Naive thymus-derived CD4-positive, alpha-beta T cell (primary cell): Measurements from ENCODE around the gene GTF2B. TPM values are rescaled to one million over a fixed set of nuclear protein-coding genes. Genes with fewer than 3 reads are reported as not detected.

Experiments used
- ATAC-seq: fragments of 150-1000 bp; cut with Tn5 transposase; 2 replicates; pipeline ENCODE4 v1.10.0; 2021; ENCODE audit warnings: mild to moderate bottlenecking, moderate library complexity
- CTCF ChIA-PET: fragments of 350-600 bp; sonication (Branson Sonifier 250); formaldehyde crosslinking; loops from one replicate; lab custom pipeline; 2021; ENCODE audit warnings: antibody characterized with exemption; lab: Charles Lee
- POLR2A ChIA-PET: fragments of 350-600 bp; sonication (Branson Sonifier 250); formaldehyde crosslinking; loops from one replicate; lab custom pipeline; 2021; ENCODE audit warnings: antibody characterized with exemption, inconsistent platforms; lab: Charles Lee
- DNase-seq, 9 donors: peaks; one replicate each; pipeline versions ENCODE4 v3.0.0 to v3.0.0-alpha.2; 2020 to 2022; ENCODE audit warnings: mixed read lengths in 1 of 9
- H3K27ac ChIP-seq: one replicate; pipeline ENCODE4 v1.7.0; 2013; ENCODE audit warnings: mild to moderate bottlenecking, low read depth, low read length, moderate library complexity
- H3K27me3 ChIP-seq, 2 donors: one replicate each; pipeline ENCODE4 v1.7.0; 2013; ENCODE audit warnings: low read length in 2 of 2, mild to moderate bottlenecking in 2 of 2, moderate library complexity in 2 of 2; ENCODE audit not compliant: control insufficient read depth in 2 of 2, insufficient read depth in 2 of 2
- H3K36me3 ChIP-seq, 3 experiments: 1 replicate in 2 of 3; 2 replicates in 1 of 3; pipeline ENCODE4 v1.7.0; 2013; ENCODE audit warnings: low read length in 3 of 3, mild to moderate bottlenecking in 3 of 3, moderate library complexity in 1 of 3; ENCODE audit not compliant: insufficient read depth in 3 of 3, control insufficient read depth in 2 of 3
- H3K4me1 ChIP-seq, 2 donors: one replicate each; pipeline ENCODE4 v1.7.0; 2013; ENCODE audit warnings: low read length in 2 of 2, mild to moderate bottlenecking in 2 of 2, moderate library complexity in 1 of 2; ENCODE audit not compliant: control insufficient read depth in 2 of 2, insufficient read depth in 2 of 2
- H3K4me3 ChIP-seq: 2 replicates; pipeline ENCODE4 v1.7.0; 2013; ENCODE audit warnings: mild to moderate bottlenecking, low read length
- H3K9me3 ChIP-seq, 3 experiments: 1 replicate in 2 of 3; 2 replicates in 1 of 3; pipeline ENCODE4 v1.7.0; 2013; ENCODE audit warnings: low read length in 3 of 3; ENCODE audit not compliant: control insufficient read depth in 2 of 3
- H3K27ac Mint-ChIP-seq, 9 donors: one replicate each; pipeline ENCODE4 v1.8.0; 2020 to 2022; ENCODE audit warnings: mixed read lengths in 9 of 9, mild to moderate bottlenecking in 8 of 9, moderate library complexity in 5 of 9, inconsistent platforms in 2 of 9
- H3K27me3 Mint-ChIP-seq, 5 donors: one replicate each; pipeline ENCODE4 v1.8.0; 2021 to 2022; ENCODE audit warnings: mixed read lengths in 5 of 5, mild to moderate bottlenecking in 1 of 5
- H3K36me3 Mint-ChIP-seq, 5 donors: one replicate each; pipeline ENCODE4 v1.8.0; 2020 to 2022; ENCODE audit warnings: mixed read lengths in 5 of 5, mild to moderate bottlenecking in 3 of 5, inconsistent platforms in 1 of 5
- H3K4me1 Mint-ChIP-seq, 7 donors: one replicate each; pipeline ENCODE4 v1.8.0; 2020 to 2022; ENCODE audit warnings: mixed read lengths in 7 of 7, mild to moderate bottlenecking in 3 of 7, inconsistent platforms in 1 of 7
- H3K4me3 Mint-ChIP-seq, 10 donors: one replicate each; pipeline ENCODE4 v1.8.0; 2020 to 2022; ENCODE audit warnings: mild to moderate bottlenecking in 10 of 10, mixed read lengths in 10 of 10, moderate library complexity in 6 of 10, inconsistent platforms in 2 of 10
- H3K9me3 Mint-ChIP-seq, 11 donors: one replicate each; pipeline ENCODE4 v1.8.0; 2020 to 2022; ENCODE audit warnings: mixed read lengths in 11 of 11, mild to moderate bottlenecking in 4 of 11, inconsistent platforms in 1 of 11, moderate library complexity in 1 of 11
- intact Hi-C, 2 donors: fragments of 100-400 bp; cut with micrococcal nuclease; formaldehyde crosslinking; loops; one replicate each; pipeline ENCODE4 v1.15.1; 2023
- polyA plus RNA-seq, 2 donors: library from polyadenylated mRNA; unstranded; fragments of 300-500 nt; fragmentation: Illumina TruSeq; gene quantifications; one replicate each; pipeline ENCODE4 v1.2.3, GENCODE V29; 2021
- total RNA-seq, 6 experiments: library from RNA in 5 of 6; stranded (reverse) in 5 of 6; gene quantifications; 1 replicate in 5 of 6; 2 replicates in 1 of 6; pipeline ENCODE4 v1.2.3 and lab custom pipeline; 2021 to 2026

The GTF2B gene
- total and polyA plus RNA-seq, 7 experiments from 2014 or later = 41.3 to 88.4 (median 49.5) TPM

DNA sequence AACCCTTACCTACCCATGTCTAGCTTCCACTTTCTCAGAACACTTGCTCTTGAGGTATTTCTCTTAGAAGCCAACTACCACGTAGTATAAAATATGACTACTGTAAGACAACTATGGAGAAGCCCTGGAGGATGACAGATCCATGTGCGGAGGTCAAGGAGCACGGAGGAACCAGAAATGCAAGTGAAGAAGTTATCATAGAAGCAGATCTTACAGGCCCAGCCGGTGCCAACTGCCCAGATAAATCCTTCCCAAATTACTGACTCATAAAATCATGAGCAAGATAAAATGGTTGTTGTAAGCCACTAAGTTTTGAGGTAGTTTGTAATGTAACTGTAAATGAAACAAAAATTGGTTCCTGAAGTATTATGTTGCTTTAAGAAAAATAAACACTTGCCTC is 12.6 kb downstream of the GTF2B start:
- Histone ChIP-seq H3K9me3 (no peaks in the 10 kb centered on the region), H3K27me3 (no peaks in the 10 kb centered on the region), H3K4me3 (no peak overlapping the region), H3K27ac (no peak overlapping the region), H3K4me1 (peaks cover 11 to 13% of the 10 kb centered on the region in 2 donors), H3K36me3 (peaks cover 0 to 31% (median 5%) of the 10 kb centered on the region in 3 experiments)
- Mint-ChIP-seq H3K36me3 (peaks cover 0 to 17% (median 5%) of the 10 kb centered on the region in 5 donors), H3K4me3 (peak overlapping the region in 1 of 10 donors; percentile 14), H3K4me1 (peaks cover 29 to 70% (median 67%) of the 10 kb centered on the region in 7 donors), H3K9me3 (no peaks in the 10 kb centered on the region), H3K27me3 (no peaks in the 10 kb centered on the region), H3K27ac (peak overlapping the region in 7 of 9 donors; percentile 1 to 63 (median 11))
- DNase-seq (no peak), ATAC-seq (no peak)
- ChIA-PET POLR2A (interaction anchor here (2.8 kb wide), 1 partner anchor 12 kb away, joined by 18 read pairs; the partner anchor contains the start of gene GTF2B), CTCF (interaction anchor here (0.8 to 2.4 kb wide), 4 partner anchors 220 to 223 kb away, joined by 3 to 15 read pairs (median 6); no protein-coding TSS in a partner anchor)
- intact Hi-C loops = loop anchor here (1.0 to 5.0 kb wide), 3 partner anchors 13 to 271 kb away; partner anchors contain the start of gene GTF2B (in 1 of the 2)

DNA sequence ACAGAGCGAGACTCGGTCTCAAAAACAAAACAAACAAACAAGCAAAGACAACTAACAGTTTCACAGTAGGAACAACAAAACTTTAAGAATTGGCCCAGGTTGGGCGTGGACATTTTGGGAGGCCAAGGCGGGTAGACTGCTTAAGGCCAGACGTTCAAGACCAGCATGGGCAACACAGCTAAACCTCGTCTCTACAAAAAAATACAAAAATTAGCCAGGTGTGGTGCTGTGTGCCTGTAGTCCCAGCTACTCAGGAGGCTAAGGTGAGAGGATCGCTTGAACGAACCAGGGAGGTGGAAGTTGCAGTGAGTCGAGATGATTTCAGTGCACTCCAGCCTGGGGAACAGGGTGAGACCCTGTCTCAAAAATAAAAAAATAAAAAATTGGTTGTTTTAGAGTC is 13.5 kb downstream of the GTF2B start:
- no peak for DNase-seq
- Mint-ChIP-seq H3K4me1 (peaks cover 27 to 67% (median 64%) of the 10 kb centered on the region in 7 donors), H3K4me3 (peak overlapping the region in 1 of 10 donors; percentile 23), H3K36me3 (peaks cover 0 to 17% (median 5%) of the 10 kb centered on the region in 5 donors), H3K27me3 (no peaks in the 10 kb centered on the region), H3K9me3 (no peaks in the 10 kb centered on the region), H3K27ac (peak overlapping the region in 1 of 9 donors; percentile 38)
- Histone ChIP-seq H3K4me3 (no peak overlapping the region), H3K27me3 (no peaks in the 10 kb centered on the region), H3K36me3 (peaks cover 0 to 25% (median 5%) of the 10 kb centered on the region in 3 experiments), H3K9me3 (no peaks in the 10 kb centered on the region), H3K4me1 (peaks cover 5 to 13% of the 10 kb centered on the region in 2 donors), H3K27ac (no peak overlapping the region)
- ChIA-PET CTCF (interaction anchor here (0.9 to 3.1 kb wide), 7 partner anchors 9 to 223 kb away, joined by 3 to 19 read pairs (median 7); no protein-coding TSS in a partner anchor), POLR2A (interaction anchor here (0.6 to 2.8 kb wide), 2 partner anchors 13 to 640 kb away, joined by 3 to 18 read pairs; partner anchors contain the start of gene GTF2B)
- no peak for ATAC-seq
- intact Hi-C loops = loop anchor here (1.0 to 5.0 kb wide), 8 partner anchors 10 to 271 kb away; partner anchors contain the start of gene GTF2B (in 1 of the 2)

DNA sequence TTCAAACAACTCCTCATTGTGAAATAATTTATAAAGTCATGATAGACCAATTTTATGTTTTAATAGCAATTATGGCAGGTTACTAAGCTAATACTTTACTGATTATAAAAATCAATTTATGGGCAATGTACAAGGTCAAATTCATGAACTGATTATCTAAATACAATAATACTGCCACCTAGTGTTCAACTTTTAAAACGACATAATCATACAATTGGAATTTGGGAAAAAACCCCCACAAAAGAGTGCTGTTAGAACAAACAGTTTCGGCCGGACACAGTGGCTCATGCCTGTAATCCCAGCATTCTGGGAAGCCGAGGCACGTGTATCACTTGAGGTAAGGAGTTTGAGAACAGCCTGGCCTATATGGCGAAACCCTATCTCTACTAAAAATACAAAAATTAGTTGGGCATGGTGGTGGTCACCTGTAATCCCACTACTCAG is 14.0 kb downstream of the GTF2B start:
- Histone ChIP-seq H3K4me3 (no peak overlapping the region), H3K27ac (no peak overlapping the region), H3K4me1 (peaks cover 3 to 13% of the 10 kb centered on the region in 2 donors), H3K36me3 (peaks cover 0 to 21% (median 5%) of the 10 kb centered on the region in 3 experiments), H3K9me3 (no peaks in the 10 kb centered on the region), H3K27me3 (no peaks in the 10 kb centered on the region)
- ChIA-PET CTCF (interaction anchor here (0.7 to 3.1 kb wide), 9 partner anchors 9 to 222 kb away, joined by 3 to 19 read pairs (median 6); no protein-coding TSS in a partner anchor), POLR2A (interaction anchor here (0.9 to 2.8 kb wide), 2 partner anchors 14 to 16 kb away, joined by 3 to 18 read pairs; partner anchors contain the start of gene GTF2B)
- ATAC-seq (peak; percentile 45), DNase-seq (peak in 5 of 9 donors; percentile 7 to 35 (median 24))
- Mint-ChIP-seq H3K36me3 (peaks cover 0 to 16% (median 4%) of the 10 kb centered on the region in 5 donors), H3K27ac (peak overlapping the region in 2 of 9 donors; percentile 38 to 64), H3K4me1 (peaks cover 28 to 67% (median 64%) of the 10 kb centered on the region in 7 donors), H3K27me3 (no peaks in the 10 kb centered on the region), H3K9me3 (no peaks in the 10 kb centered on the region), H3K4me3 (peak overlapping the region in 1 of 10 donors; percentile 23)
- intact Hi-C loops = loop anchor here (1.0 to 5.0 kb wide), 7 partner anchors 9 to 270 kb away; no protein-coding TSS in a partner anchor

DNA sequence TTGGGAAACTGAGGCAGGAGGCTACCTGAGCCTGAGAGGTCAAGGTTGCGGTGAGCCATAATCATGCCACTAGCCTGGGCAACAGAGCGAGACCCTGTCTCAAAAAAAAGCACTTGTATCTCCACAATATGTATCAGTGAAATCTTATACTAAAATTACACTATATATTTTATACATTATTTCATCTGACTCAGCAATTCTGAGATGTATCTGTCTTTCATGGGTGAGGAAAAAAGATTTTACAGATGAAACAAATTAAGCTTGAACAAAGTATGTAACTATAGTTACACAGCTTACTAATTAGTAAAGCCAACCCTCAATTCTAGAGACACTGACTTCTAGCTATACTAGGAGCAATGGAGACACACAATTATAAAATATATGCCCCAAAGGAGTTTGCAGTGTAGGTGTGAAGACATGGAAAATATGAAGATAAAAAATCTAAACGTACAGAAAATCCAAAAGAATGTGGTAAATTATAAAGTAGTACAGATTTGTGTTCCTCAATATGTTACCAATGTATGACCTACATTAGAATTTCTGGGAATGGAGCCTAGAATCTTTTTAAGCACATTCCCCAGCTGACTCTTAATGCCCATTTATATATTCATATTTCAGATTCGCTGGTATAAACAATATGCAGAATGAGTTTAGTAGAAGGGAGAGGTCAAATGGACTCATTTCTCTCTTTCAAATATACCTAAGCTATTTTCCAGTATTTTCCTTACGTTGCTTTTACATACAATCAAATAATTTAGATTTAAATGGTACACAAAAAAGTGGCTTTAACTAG is 14.6 kb downstream of the GTF2B start:
- Histone ChIP-seq H3K4me1 (peaks cover 3 to 13% of the 10 kb centered on the region in 2 donors), H3K4me3 (no peak overlapping the region), H3K9me3 (no peaks in the 10 kb centered on the region), H3K36me3 (peaks cover 0 to 15% (median 5%) of the 10 kb centered on the region in 3 experiments), H3K27ac (no peak overlapping the region), H3K27me3 (no peaks in the 10 kb centered on the region)
- H3K27me3 Mint-ChIP-seq = no peaks in the 10 kb centered on the region
- H3K4me1 Mint-ChIP-seq = peaks cover 22 to 61% (median 57%) of the 10 kb centered on the region in 7 donors
- ATAC-seq = no peak
- intact Hi-C loops = loop anchor here (1.0 to 5.0 kb wide), 7 partner anchors 8 to 269 kb away; no protein-coding TSS in a partner anchor
- H3K4me3 Mint-ChIP-seq = no peak overlapping the region
- POLR2A ChIA-PET = interaction anchor here (0.9 to 2.8 kb wide), 2 partner anchors 14 to 15 kb away, joined by 3 to 18 read pairs; partner anchors contain the start of gene GTF2B
- CTCF ChIA-PET = interaction anchor here (0.6 to 3.1 kb wide), 10 partner anchors 9 to 222 kb away, joined by 3 to 19 read pairs (median 6); no protein-coding TSS in a partner anchor
- H3K27ac Mint-ChIP-seq = no peak overlapping the region
- no peak for DNase-seq
- H3K9me3 Mint-ChIP-seq = no peaks in the 10 kb centered on the region
- H3K36me3 Mint-ChIP-seq = peaks cover 0 to 13% (median 4%) of the 10 kb centered on the region in 5 donors

DNA sequence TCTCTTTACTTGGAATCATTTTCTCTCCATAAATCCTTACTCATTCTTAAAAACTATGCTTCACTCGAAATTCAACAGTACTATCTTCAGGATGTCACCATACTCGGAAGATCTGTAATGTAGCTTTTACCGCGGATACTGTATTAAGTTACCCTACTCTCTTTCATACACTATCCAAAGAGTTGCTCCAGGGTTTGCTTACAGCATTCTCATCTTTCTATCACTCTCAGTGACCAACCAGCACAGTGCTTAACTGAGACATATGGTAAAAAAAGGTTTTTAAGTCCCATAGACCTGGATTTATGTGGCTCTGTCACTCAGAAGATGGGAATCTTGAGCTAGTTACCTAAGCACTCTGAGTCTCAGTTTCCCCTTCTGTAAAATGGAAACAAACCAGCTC is 15.8 kb downstream of the GTF2B start:
- Histone ChIP-seq H3K9me3 (no peaks in the 10 kb centered on the region), H3K4me1 (peaks cover 3 to 14% of the 10 kb centered on the region in 2 donors), H3K36me3 (peaks cover 0 to 11% (median 5%) of the 10 kb centered on the region in 3 experiments), H3K27ac (no peak overlapping the region), H3K4me3 (no peak overlapping the region), H3K27me3 (no peaks in the 10 kb centered on the region)
- H3K36me3 Mint-ChIP-seq = peaks cover 0 to 11% (median 4%) of the 10 kb centered on the region in 5 donors
- intact Hi-C loops = loop anchor here in 1 of 2 donors (5.0 kb wide), 2 partner anchors 73 to 268 kb away; no protein-coding TSS in a partner anchor
- ChIA-PET POLR2A (interaction anchor here (1.1 kb wide), 1 partner anchor 16 kb away, joined by 3 read pairs; the partner anchor contains the start of gene GTF2B), CTCF (interaction anchor here (0.6 to 3.1 kb wide), 4 partner anchors 11 to 1142 kb away, joined by 3 to 19 read pairs (median 10); no protein-coding TSS in a partner anchor)
- H3K27me3 Mint-ChIP-seq = no peaks in the 10 kb centered on the region
- no peaks in the 10 kb centered on the region for H3K9me3 Mint-ChIP-seq
- DNase-seq (no peak), ATAC-seq (no peak)
- H3K4me3 Mint-ChIP-seq = peak overlapping the region in 2 of 10 donors; percentile 21 to 54
- H3K27ac Mint-ChIP-seq = peak overlapping the region in 3 of 9 donors; percentile 13 to 54 (median 44)
- H3K4me1 Mint-ChIP-seq = peaks cover 19 to 60% (median 55%) of the 10 kb centered on the region in 7 donors
